HG03060 (cell line): ENCODE measurements around the gene RBM28.
"Not testable (repeated sequence)": the region's sequence is repeated elsewhere in the genome, so short reads cannot be mapped to it uniquely, and the experiment has no call there.

ENCODE experiments used
- ATAC-seq: cut with Tn5 transposase; IDR thresholded peaks from one replicate; pipeline ENCODE4 v1.9.1; 2021; ENCODE audit warnings: low read depth, moderate number of reproducible peaks; ENCODE audit not compliant: unreplicated experiment

Gene RBM28

GRCh38 chr7:128302139-128302538 is 41.6 kb downstream of the RBM28 start:
- no peak for ATAC-seq

GRCh38 chr7:128299109-128299607 is 44.5 kb downstream of the RBM28 start:
- no peak for ATAC-seq

- ATAC-seq = not testable (repeated sequence)
These were observed 45.7 kb downstream of the RBM28 start for GRCh38 chr7:128298004-128298403.

GRCh38 chr7:128287556-128287955 is 56.2 kb downstream of the RBM28 start:
- no peak for ATAC-seq

GRCh38 chr7:128284102-128284501 is 59.6 kb downstream of the RBM28 start:
- ATAC-seq = no peak

- no peak for ATAC-seq
These were observed 61.9 kb downstream of the RBM28 start for GRCh38 chr7:128281605-128282380.

GRCh38 chr7:128280451-128280850 is 63.3 kb downstream of the RBM28 start:
- not testable (repeated sequence) for ATAC-seq

- no peak for ATAC-seq
These were observed 64.5 kb downstream of the RBM28 start for GRCh38 chr7:128279124-128279713.

GRCh38 chr7:128278366-128278765 is 65.3 kb downstream of the RBM28 start:
- ATAC-seq = no peak

- ATAC-seq = no peak
These were observed 68.0 kb downstream of the RBM28 start for GRCh38 chr7:128275681-128276080.

- ATAC-seq = no peak
These were observed 68.7 kb downstream of the RBM28 start for GRCh38 chr7:128274884-128275603.

GRCh38 chr7:128274246-128274883 is 69.3 kb downstream of the RBM28 start:
- ATAC-seq = no peak

GRCh38 chr7:128271942-128272481 is 71.7 kb downstream of the RBM28 start:
- no peak for ATAC-seq

- no peak for ATAC-seq
These were observed 72.2 kb downstream of the RBM28 start for GRCh38 chr7:128271471-128271941.

GRCh38 chr7:128270826-128271272 is 72.9 kb downstream of the RBM28 start:
- ATAC-seq = no peak

GRCh38 chr7:128268233-128268632 is 75.5 kb downstream of the RBM28 start:
- no peak for ATAC-seq

- no peak for ATAC-seq
These were observed 76.1 kb downstream of the RBM28 start for GRCh38 chr7:128267595-128267924.

- no peak for ATAC-seq
These were observed 76.7 kb downstream of the RBM28 start for GRCh38 chr7:128266883-128267594.

- no peak for ATAC-seq
These were observed 77.2 kb downstream of the RBM28 start for GRCh38 chr7:128266529-128266882.

- ATAC-seq = no peak
These were observed 77.8 kb downstream of the RBM28 start for GRCh38 chr7:128265906-128266300.
